Neural cell (in vitro differentiated cells): ENCODE data around the gene FCHO1. TPM values are rescaled to one million over a fixed set of nuclear protein-coding genes. Genes with fewer than 3 reads are reported as not detected.
"Not testable (repeated sequence)": the region's sequence is repeated elsewhere in the genome, so short reads cannot be mapped to it uniquely, and the experiment has no call there.

Experiments
- H2AFZ ChIP-seq: fragments of 200-600, 300-800 bp; sonication (generic), shearing (Covaris generic); 2 replicates; pipeline ENCODE4 v1.6.0; 2014; ENCODE audit warnings: low read depth, mild to moderate bottlenecking, antibody characterized with exemption, low read length, moderate library complexity
- H3F3A ChIP-seq: fragments of 200-600 bp; shearing (Covaris generic); 2 replicates; pipeline ENCODE4 v1.6.1; 2016; ENCODE audit warnings: mild to moderate bottlenecking, moderate library complexity, mixed read lengths, antibody characterized with exemption, low read length; ENCODE audit not compliant: insufficient read depth, poor library complexity, severe bottlenecking
- H3K27ac ChIP-seq: fragments of 200-600, 300-800 bp; sonication (generic), shearing (Covaris generic); 2 replicates; pipeline ENCODE4 v1.5.1; 2014; ENCODE audit warnings: mild to moderate bottlenecking, low read length, moderate library complexity
- H3K27me3 ChIP-seq: fragments of 300-800, 200-600 bp; sonication (generic), shearing (Covaris generic); 2 replicates; pipeline ENCODE4 v1.6.0; 2014; ENCODE audit warnings: mild to moderate bottlenecking, low read depth, low read length, moderate library complexity; ENCODE audit not compliant: insufficient read depth
- H3K36me3 ChIP-seq: fragments of 300-800, 200-600 bp; sonication (generic), shearing (Covaris generic); 2 replicates; pipeline ENCODE4 v1.5.1; 2014; ENCODE audit warnings: mild to moderate bottlenecking, antibody characterized with exemption, low read length, moderate library complexity; ENCODE audit not compliant: insufficient read depth
- H3K4me2 ChIP-seq: fragments of 300-800, 200-600 bp; sonication (generic), shearing (Covaris generic); 2 replicates; pipeline ENCODE4 v1.6.0; 2014; ENCODE audit warnings: mild to moderate bottlenecking, low read length
- H3K4me3 ChIP-seq: fragments of 300-800, 200-600 bp; sonication (generic), shearing (Covaris generic); 2 replicates; pipeline ENCODE4 v1.5.1; 2014; ENCODE audit warnings: mild to moderate bottlenecking, low read length, moderate library complexity
- H3K79me2 ChIP-seq: fragments of 200-600 bp; shearing (Covaris generic); replicated peaks from 2 replicates; pipeline ENCODE4 v1.6.0; 2014; ENCODE audit warnings: mild to moderate bottlenecking, low read length, moderate library complexity; ENCODE audit not compliant: insufficient read depth
- H3K9ac ChIP-seq: fragments of 300-800, 200-600 bp; sonication (generic), shearing (Covaris generic); 2 replicates; pipeline ENCODE4 v1.6.1; 2016; ENCODE audit warnings: mild to moderate bottlenecking, low read length, mixed read lengths
- H3K9me2 ChIP-seq: fragments of 200-600 bp; shearing (Covaris generic); 2 replicates; pipeline ENCODE4 v1.6.1; 2016; ENCODE audit warnings: mild to moderate bottlenecking, low read length, mixed read lengths; ENCODE audit not compliant: insufficient read depth
- H3K9me3 ChIP-seq: fragments of 200-600, 300-800 bp; sonication (generic), shearing (Covaris generic); 2 replicates; pipeline ENCODE4 v1.6.1; 2016; ENCODE audit warnings: mild to moderate bottlenecking, mixed run types, low read length, moderate library complexity, mixed read lengths
- H4K20me1 ChIP-seq: fragments of 200-600 bp; shearing (Covaris generic); 2 replicates; pipeline ENCODE4 v1.6.1; 2016; ENCODE audit warnings: mild to moderate bottlenecking, mixed run types; ENCODE audit not compliant: insufficient read depth
- EP300 ChIP-seq: fragments of 450-650 bp; conservative IDR thresholded peaks from 2 replicates; pipeline ENCODE4 v1.6.1; 2014; ENCODE audit warnings: antibody characterized with exemption, mild to moderate bottlenecking, moderate library complexity; ENCODE audit not compliant: poor library complexity, severe bottlenecking
- EZH2 ChIP-seq: fragments of 200-600, 300-800 bp; shearing (Covaris generic), sonication (generic); IDR thresholded peaks from 2 replicates; pipeline ENCODE4 v1.6.1; 2014; ENCODE audit warnings: antibody characterized with exemption, low read length, borderline replicate concordance, mild to moderate bottlenecking; ENCODE audit not compliant: insufficient read depth, poor library complexity, severe bottlenecking
- MXI1 ChIP-seq: fragments of 450-650 bp; conservative IDR thresholded peaks from 2 replicates; pipeline ENCODE4 v1.6.1; 2014; ENCODE audit warnings: antibody characterized with exemption, mild to moderate bottlenecking; ENCODE audit not compliant: poor library complexity, severe bottlenecking
- POLR2AphosphoS5 ChIP-seq: IDR thresholded peaks from 2 replicates; pipeline ENCODE4 v1.6.1; 2012
- RAD21 ChIP-seq: fragments of 450-650 bp; conservative IDR thresholded peaks from 2 replicates; pipeline ENCODE4 v1.6.1; 2014; ENCODE audit warnings: antibody characterized with exemption, mild to moderate bottlenecking, moderate library complexity
- REST ChIP-seq: IDR thresholded peaks from 2 replicates; pipeline ENCODE4 v1.6.1; 2012; ENCODE audit warnings: borderline replicate concordance
- SMC3 ChIP-seq: fragments of 450-650 bp; conservative IDR thresholded peaks from 2 replicates; pipeline ENCODE4 v1.6.1; 2014; ENCODE audit warnings: antibody characterized with exemption, mild to moderate bottlenecking, moderate library complexity; ENCODE audit not compliant: poor library complexity
- TAF1 ChIP-seq: IDR thresholded peaks from 2 replicates; pipeline ENCODE4 v1.6.1; 2012; ENCODE audit warnings: low read depth
- polyA plus RNA-seq: library from polyadenylated mRNA; depleted of rRNA; stranded (reverse); fragments of >200 nt; gene quantifications from 2 replicates; pipeline ENCODE4 v1.2.3, GENCODE V29; 2014

Gene FCHO1
- polyA plus RNA-seq, 1 donor from 2014 or later, result 39.7 TPM

DNA sequence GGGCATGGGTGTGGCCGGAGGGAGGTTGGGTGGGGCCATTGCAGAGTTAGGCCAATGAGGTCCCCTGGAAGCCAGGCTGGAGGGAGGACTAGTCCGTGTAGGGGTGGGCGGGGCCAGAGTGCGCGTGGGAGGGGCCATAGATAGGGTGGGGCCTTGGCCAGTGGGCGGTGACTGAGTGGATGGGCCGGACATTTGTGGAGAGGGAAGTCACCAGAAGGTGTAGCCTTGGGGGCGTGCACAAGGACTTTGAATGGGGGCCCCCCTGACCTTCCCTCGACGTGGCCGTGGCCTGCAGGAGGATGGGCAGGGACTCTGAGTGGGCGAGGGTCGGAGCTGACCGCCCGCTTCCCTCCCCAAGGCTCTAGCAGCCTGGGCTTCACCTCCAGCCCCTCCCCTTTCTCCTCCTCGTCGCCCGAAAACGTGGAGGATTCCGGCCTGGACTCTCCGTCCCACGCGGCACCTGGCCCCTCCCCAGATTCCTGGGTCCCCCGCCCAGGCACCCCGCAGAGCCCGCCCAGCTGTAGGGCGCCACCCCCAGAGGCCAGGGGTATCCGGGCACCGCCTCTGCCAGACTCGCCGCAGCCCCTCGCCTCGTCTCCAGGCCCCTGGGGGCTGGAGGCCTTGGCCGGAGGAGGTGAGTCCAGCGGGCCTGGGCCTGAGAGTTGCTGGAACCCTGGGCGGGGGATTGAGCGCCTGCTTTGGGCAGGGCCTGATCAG is 27.1 kb downstream of the FCHO1 start:
- no peak for TF ChIP-seq MXI1
- TF ChIP-seq REST, result no peak
- no peak for TF ChIP-seq POLR2AphosphoS5
- no peak for TF ChIP-seq SMC3
- no peak for TF ChIP-seq EP300
- H4K20me1 ChIP-seq, result no peaks in the 10 kb centered on the region
- no peaks in the 10 kb centered on the region for H3K79me2 ChIP-seq
- H3K4me3 ChIP-seq, result no peak overlapping the region
- H3K27me3 ChIP-seq, result no peaks in the 10 kb centered on the region
- H3K9me2 ChIP-seq, result no peaks in the 10 kb centered on the region
- H3K27ac ChIP-seq, result no peak overlapping the region
- H3K36me3 ChIP-seq, result no peaks in the 10 kb centered on the region
- no peaks in the 10 kb centered on the region for H3F3A ChIP-seq
- no peak overlapping the region for H3K4me2 ChIP-seq
- no peaks in the 10 kb centered on the region for H3K9me3 ChIP-seq
- no peak overlapping the region for H2AFZ ChIP-seq
- H3K9ac ChIP-seq, result no peak overlapping the region

GRCh38 chr19:17778968-17779929 is 28.0 kb downstream of the FCHO1 start:
- TF ChIP-seq RAD21 (no peak), TAF1 (no peak), EZH2 (no peak)
- H3K27ac ChIP-seq, result no peak overlapping the region
- H3K9me2 ChIP-seq, result no peaks in the 10 kb centered on the region
- H3K36me3 ChIP-seq, result no peaks in the 10 kb centered on the region
- no peaks in the 10 kb centered on the region for H3F3A ChIP-seq
- H4K20me1 ChIP-seq, result no peaks in the 10 kb centered on the region
- no peaks in the 10 kb centered on the region for H3K27me3 ChIP-seq
- no peaks in the 10 kb centered on the region for H3K9me3 ChIP-seq
- H2AFZ ChIP-seq, result no peak overlapping the region
- H3K4me3 ChIP-seq, result no peak overlapping the region
- no peak overlapping the region for H3K9ac ChIP-seq
- no peak overlapping the region for H3K4me2 ChIP-seq
- H3K79me2 ChIP-seq, result no peaks in the 10 kb centered on the region

DNA sequence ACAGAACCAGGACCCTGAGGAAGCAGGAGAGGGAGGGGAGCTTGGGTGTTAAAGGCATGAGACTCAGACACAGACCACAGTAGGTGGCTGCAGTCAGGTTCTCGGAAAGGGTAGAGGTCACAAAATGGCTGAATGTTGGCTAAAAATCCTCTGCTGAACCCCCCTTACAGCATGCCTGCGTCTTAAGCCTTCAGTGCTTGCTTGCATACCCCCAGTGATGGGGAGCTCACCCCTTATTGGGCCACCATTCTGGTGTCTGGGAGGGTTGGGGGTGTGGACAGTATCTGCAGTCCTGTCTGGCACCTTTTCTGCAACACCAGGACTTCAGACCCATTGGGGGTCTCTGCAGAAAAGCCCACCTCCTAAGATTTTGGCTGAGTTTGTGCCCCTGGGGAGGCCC is 29.5 kb downstream of the FCHO1 start:
- Histone ChIP-seq H3K27me3 (no peaks in the 10 kb centered on the region), H3F3A (no peaks in the 10 kb centered on the region), H3K27ac (no peak overlapping the region), H3K79me2 (no peaks in the 10 kb centered on the region), H2AFZ (no peak overlapping the region), H3K4me3 (no peak overlapping the region), H3K9me2 (no peaks in the 10 kb centered on the region), H3K4me2 (no peak overlapping the region), H4K20me1 (no peaks in the 10 kb centered on the region), H3K36me3 (no peaks in the 10 kb centered on the region), H3K9me3 (no peaks in the 10 kb centered on the region), H3K9ac (no peak overlapping the region)
- TF ChIP-seq REST, result no peak

GRCh38 chr19:17783721-17784120 is 32.4 kb downstream of the FCHO1 start:
- H3K27me3 ChIP-seq, H3K9ac ChIP-seq, H3K9me3 ChIP-seq, H3K9me2 ChIP-seq, H3F3A ChIP-seq, H2AFZ ChIP-seq, H3K27ac ChIP-seq, H3K4me2 ChIP-seq, H4K20me1 ChIP-seq, H3K36me3 ChIP-seq, H3K79me2 ChIP-seq, H3K4me3 ChIP-seq: not testable (repeated sequence)
